ENCODE data around the gene SUN2.

Gene SUN2

DNA sequence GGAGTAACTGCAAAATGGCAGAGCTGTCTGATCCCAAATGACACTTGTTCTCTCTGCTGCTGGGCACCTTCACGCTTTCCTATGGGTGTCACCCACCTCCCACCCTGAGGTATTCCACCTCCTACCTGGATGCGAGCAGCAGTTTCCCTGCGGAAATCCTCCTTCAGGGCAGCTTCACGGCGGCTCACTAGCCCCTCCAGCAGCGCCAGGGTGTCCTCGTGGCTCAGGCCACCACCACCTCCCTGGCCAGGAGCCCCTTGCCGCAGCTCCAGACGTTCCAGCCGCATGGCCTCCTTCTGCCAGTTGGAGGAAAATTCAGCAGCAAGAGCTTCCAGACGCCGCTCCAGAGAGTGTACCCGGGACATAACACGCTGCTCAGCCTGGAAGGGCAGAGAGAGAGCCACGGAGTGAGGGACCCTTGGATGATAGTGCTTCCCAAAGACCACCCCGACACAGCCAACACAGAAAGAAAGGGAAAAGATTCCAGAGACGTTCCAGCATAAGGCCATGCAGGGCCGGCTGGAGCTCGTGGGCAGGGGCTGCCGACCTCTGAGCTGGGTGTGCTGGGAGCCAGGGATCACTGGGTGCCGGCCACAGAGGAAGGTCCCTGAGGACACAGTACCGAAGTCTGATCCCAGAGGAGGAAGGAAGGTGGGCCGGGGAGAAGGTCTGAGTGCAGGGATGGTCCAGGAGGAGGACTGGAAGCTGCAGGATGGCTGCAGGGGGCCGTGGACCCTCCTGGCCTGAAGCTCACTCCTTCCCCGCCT, 13.4 kb downstream of the SUN2 start:
- no CpG with 5 or more reads among the region's 25 CpGs for WGBS (ENCODE audit: extremely low coverage, insufficient coverage, low lambda C conversion rate)
- H3K18ac ChIP-seq (ENCODE audit: low read length): no peak overlapping the region
- H3K79me2 ChIP-seq (ENCODE audit: control insufficient read depth, insufficient read depth, low read length): no peaks in the 10 kb centered on the region
- no peak overlapping the region for H2BK5ac ChIP-seq (ENCODE audit: low read length)
- no peaks in the 10 kb centered on the region for H3K4me1 ChIP-seq (ENCODE audit: control insufficient read depth, low read depth, low read length)
- H3K23ac ChIP-seq (ENCODE audit: low read length): no peak overlapping the region
- H4K8ac ChIP-seq (ENCODE audit: low read depth, low read length): no peak overlapping the region
- H2BK120ac ChIP-seq (ENCODE audit: low read depth, low read length): no peak overlapping the region
- no peaks in the 10 kb centered on the region for H3K79me1 ChIP-seq (ENCODE audit: low read length)
- H3K9ac ChIP-seq (ENCODE audit: low read length): no peak overlapping the region
- no peak overlapping the region for H3K27ac ChIP-seq (ENCODE audit: low read depth, low read length)
- H3K27me3 ChIP-seq (ENCODE audit: insufficient read depth, low read length, poor library complexity): no peaks in the 10 kb centered on the region
- no peak overlapping the region for H2BK15ac ChIP-seq (replicated peaks; ENCODE audit: low read depth)
- no peak overlapping the region for H3K4me3 ChIP-seq (ENCODE audit: low read length)
- no peak for DNase-seq
- peaks cover 12% of the 10 kb centered on the region for H3K36me3 ChIP-seq (ENCODE audit: control insufficient read depth, insufficient read depth, low read length)
- H3K4me2 ChIP-seq (ENCODE audit: low read length): no peak overlapping the region
- H3K56ac ChIP-seq (ENCODE audit: low read length): no peak overlapping the region
- no peak overlapping the region for H2AK5ac ChIP-seq (ENCODE audit: low read length)
- H4K5ac ChIP-seq (ENCODE audit: low read length): no peak overlapping the region
- no peak overlapping the region for H3K4ac ChIP-seq (ENCODE audit: low read depth, low read length)

DNA sequence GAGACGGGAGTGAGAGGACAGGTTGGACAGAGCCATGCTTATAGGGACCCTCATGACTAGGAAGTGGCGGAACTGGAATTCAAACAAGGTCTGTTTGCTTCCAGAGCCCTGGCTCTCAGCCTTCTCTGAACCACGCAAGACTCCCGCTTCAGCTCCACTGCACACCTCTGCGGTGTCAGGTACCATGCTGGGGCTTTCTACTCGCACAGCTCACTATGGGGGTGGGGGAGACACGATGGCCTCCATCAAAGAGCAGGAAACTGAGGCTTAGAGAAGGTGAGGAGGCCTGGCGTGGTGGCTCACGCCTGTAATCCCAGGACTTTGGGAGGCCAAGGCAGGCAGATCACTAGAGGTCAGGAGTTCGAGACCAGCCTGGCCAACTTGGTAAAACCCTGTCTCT, 14.2 kb downstream of the SUN2 start:
- Histone ChIP-seq H3K4me2 (ENCODE audit: low read length) (no peak overlapping the region), H3K27me3 (ENCODE audit: insufficient read depth, low read length, poor library complexity) (no peaks in the 10 kb centered on the region), H3K9ac (ENCODE audit: low read length) (no peak overlapping the region), H4K8ac (ENCODE audit: low read depth, low read length) (no peak overlapping the region), H3K27ac (ENCODE audit: low read depth, low read length) (no peak overlapping the region), H3K4me1 (ENCODE audit: control insufficient read depth, low read depth, low read length) (no peaks in the 10 kb centered on the region), H3K56ac (ENCODE audit: low read length) (no peak overlapping the region), H2BK120ac (ENCODE audit: low read depth, low read length) (no peak overlapping the region), H2BK15ac (replicated peaks; ENCODE audit: low read depth) (no peak overlapping the region), H3K79me1 (ENCODE audit: low read length) (no peaks in the 10 kb centered on the region), H3K4me3 (ENCODE audit: low read length) (no peak overlapping the region), H3K4ac (ENCODE audit: low read depth, low read length) (no peak overlapping the region), H2BK5ac (ENCODE audit: low read length) (no peak overlapping the region), H3K18ac (ENCODE audit: low read length) (no peak overlapping the region), H3K36me3 (ENCODE audit: control insufficient read depth, insufficient read depth, low read length) (peaks cover 14% of the 10 kb centered on the region), H3K23ac (ENCODE audit: low read length) (no peak overlapping the region), H3K79me2 (ENCODE audit: control insufficient read depth, insufficient read depth, low read length) (no peaks in the 10 kb centered on the region), H2AK5ac (ENCODE audit: low read length) (no peak overlapping the region), H4K5ac (ENCODE audit: low read length) (no peak overlapping the region)
- DNase-seq: no peak
- no CpG with 5 or more reads among the region's 10 CpGs for WGBS (ENCODE audit: extremely low coverage, insufficient coverage, low lambda C conversion rate)

DNA sequence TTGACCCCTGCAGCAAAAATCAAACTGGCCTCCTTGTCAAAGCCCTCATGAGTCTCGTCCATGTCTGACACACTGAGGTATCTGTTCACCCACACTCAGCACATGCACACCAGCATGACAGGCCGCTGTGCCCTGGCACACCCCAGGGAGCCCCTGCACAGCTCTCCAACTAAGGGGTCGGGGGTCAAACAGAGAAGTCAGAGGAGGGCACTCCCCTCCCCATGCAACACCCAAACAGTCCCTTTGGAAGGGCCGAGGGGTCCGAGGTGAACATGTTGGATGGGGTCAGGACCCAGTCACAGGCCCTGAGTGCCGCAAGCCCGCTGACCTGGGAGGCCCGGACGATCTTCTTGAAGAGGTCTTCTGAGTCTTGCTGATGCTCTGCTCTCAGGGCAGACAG, 14.6 kb downstream of the SUN2 start:
- no peaks in the 10 kb centered on the region for H3K27me3 ChIP-seq (ENCODE audit: insufficient read depth, low read length, poor library complexity)
- no peak overlapping the region for H2AK5ac ChIP-seq (ENCODE audit: low read length)
- H3K27ac ChIP-seq (ENCODE audit: low read depth, low read length): no peak overlapping the region
- H2BK5ac ChIP-seq (ENCODE audit: low read length): no peak overlapping the region
- DNase-seq: no peak
- no peak overlapping the region for H3K4me3 ChIP-seq (ENCODE audit: low read length)
- no CpG with 5 or more reads among the region's 9 CpGs for WGBS (ENCODE audit: extremely low coverage, insufficient coverage, low lambda C conversion rate)
- H3K4me1 ChIP-seq (ENCODE audit: control insufficient read depth, low read depth, low read length): no peaks in the 10 kb centered on the region
- H3K4ac ChIP-seq (ENCODE audit: low read depth, low read length): no peak overlapping the region
- H4K8ac ChIP-seq (ENCODE audit: low read depth, low read length): no peak overlapping the region
- H2BK15ac ChIP-seq (replicated peaks; ENCODE audit: low read depth): no peak overlapping the region
- H3K79me2 ChIP-seq (ENCODE audit: control insufficient read depth, insufficient read depth, low read length): no peaks in the 10 kb centered on the region
- H4K5ac ChIP-seq (ENCODE audit: low read length): no peak overlapping the region
- no peak overlapping the region for H3K4me2 ChIP-seq (ENCODE audit: low read length)
- H3K9ac ChIP-seq (ENCODE audit: low read length): no peak overlapping the region
- no peak overlapping the region for H3K18ac ChIP-seq (ENCODE audit: low read length)
- peaks cover 15% of the 10 kb centered on the region for H3K36me3 ChIP-seq (ENCODE audit: control insufficient read depth, insufficient read depth, low read length)
- H3K79me1 ChIP-seq (ENCODE audit: low read length): no peaks in the 10 kb centered on the region
- no peak overlapping the region for H2BK120ac ChIP-seq (ENCODE audit: low read depth, low read length)
- no peak overlapping the region for H3K56ac ChIP-seq (ENCODE audit: low read length)
- no peak overlapping the region for H3K23ac ChIP-seq (ENCODE audit: low read length)

DNA sequence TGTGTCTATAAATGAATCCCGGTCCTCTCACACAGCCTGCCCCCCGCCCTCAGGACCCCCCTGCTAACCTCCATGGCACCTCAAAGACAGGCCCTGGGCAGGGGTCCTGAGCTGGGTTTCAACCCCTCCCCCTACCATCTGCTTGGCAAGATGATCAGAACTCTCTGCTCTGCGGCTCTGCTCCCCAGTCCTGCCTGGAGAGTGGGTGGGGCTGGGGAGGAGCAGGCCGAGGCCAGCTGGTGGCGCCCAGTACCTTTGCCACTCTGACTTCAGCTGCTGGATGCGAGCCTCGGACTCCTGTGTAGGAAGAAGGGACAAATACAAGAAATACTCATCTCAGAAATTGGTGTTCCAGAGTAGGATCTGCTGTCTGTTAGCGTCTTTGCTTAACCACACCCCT, 15.0 kb downstream of the SUN2 start:
- no peak for DNase-seq
- no peaks in the 10 kb centered on the region for H3K4me1 ChIP-seq (ENCODE audit: control insufficient read depth, low read depth, low read length)
- H3K79me2 ChIP-seq (ENCODE audit: control insufficient read depth, insufficient read depth, low read length): no peaks in the 10 kb centered on the region
- H3K4me2 ChIP-seq (ENCODE audit: low read length): no peak overlapping the region
- H3K4ac ChIP-seq (ENCODE audit: low read depth, low read length): no peak overlapping the region
- H2BK15ac ChIP-seq (replicated peaks; ENCODE audit: low read depth): no peak overlapping the region
- no peak overlapping the region for H2AK5ac ChIP-seq (ENCODE audit: low read length)
- H3K27ac ChIP-seq (ENCODE audit: low read depth, low read length): no peak overlapping the region
- no peaks in the 10 kb centered on the region for H3K79me1 ChIP-seq (ENCODE audit: low read length)
- H3K18ac ChIP-seq (ENCODE audit: low read length): no peak overlapping the region
- no peak overlapping the region for H3K9ac ChIP-seq (ENCODE audit: low read length)
- H3K27me3 ChIP-seq (ENCODE audit: insufficient read depth, low read length, poor library complexity): no peaks in the 10 kb centered on the region
- H4K8ac ChIP-seq (ENCODE audit: low read depth, low read length): no peak overlapping the region
- no peak overlapping the region for H3K56ac ChIP-seq (ENCODE audit: low read length)
- H3K23ac ChIP-seq (ENCODE audit: low read length): no peak overlapping the region
- H2BK5ac ChIP-seq (ENCODE audit: low read length): no peak overlapping the region
- WGBS (ENCODE audit: extremely low coverage, insufficient coverage, low lambda C conversion rate): no CpG with 5 or more reads among the region's 8 CpGs
- H2BK120ac ChIP-seq (ENCODE audit: low read depth, low read length): no peak overlapping the region
- H4K5ac ChIP-seq (ENCODE audit: low read length): no peak overlapping the region
- no peak overlapping the region for H3K4me3 ChIP-seq (ENCODE audit: low read length)
- peaks cover 15% of the 10 kb centered on the region for H3K36me3 ChIP-seq (ENCODE audit: control insufficient read depth, insufficient read depth, low read length)

DNA sequence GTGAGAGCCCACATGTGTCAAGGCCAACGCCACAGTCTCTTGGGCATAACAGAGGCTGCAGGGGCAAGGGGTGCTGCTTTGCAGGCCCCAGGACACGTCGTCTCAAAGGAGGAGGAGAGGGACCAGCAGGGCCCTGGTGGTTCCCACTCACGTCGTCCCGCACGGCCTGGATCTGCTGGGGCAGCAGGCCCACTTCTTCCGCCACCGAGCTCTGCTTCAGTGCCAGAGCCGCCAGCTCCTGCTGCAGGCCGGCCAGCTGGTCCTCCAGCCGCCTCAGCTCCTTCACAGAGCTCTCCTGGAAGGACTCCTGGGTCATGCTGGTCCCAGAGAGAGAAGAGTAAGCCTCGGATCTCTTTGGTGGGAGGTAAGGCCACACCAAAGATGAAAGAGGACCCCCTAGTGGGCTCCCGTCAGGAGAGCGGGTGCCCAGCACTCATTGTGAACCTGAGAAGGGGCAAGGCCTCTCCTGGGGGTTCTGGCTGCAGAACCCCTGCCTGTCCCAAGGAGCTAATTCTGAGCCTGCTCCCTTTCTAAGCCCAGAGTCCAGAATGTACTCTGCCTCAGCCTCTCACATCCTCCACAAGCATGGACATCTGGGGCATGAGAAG, 15.6 kb downstream of the SUN2 start:
- H3K4me3 ChIP-seq (ENCODE audit: low read length): no peak overlapping the region
- no peak overlapping the region for H4K8ac ChIP-seq (ENCODE audit: low read depth, low read length)
- H4K5ac ChIP-seq (ENCODE audit: low read length): no peak overlapping the region
- no peak overlapping the region for H3K56ac ChIP-seq (ENCODE audit: low read length)
- no peak overlapping the region for H3K4ac ChIP-seq (ENCODE audit: low read depth, low read length)
- peaks cover 14% of the 10 kb centered on the region for H3K36me3 ChIP-seq (ENCODE audit: control insufficient read depth, insufficient read depth, low read length)
- no peak overlapping the region for H3K18ac ChIP-seq (ENCODE audit: low read length)
- H3K79me2 ChIP-seq (ENCODE audit: control insufficient read depth, insufficient read depth, low read length): no peaks in the 10 kb centered on the region
- no peak overlapping the region for H3K27ac ChIP-seq (ENCODE audit: low read depth, low read length)
- no peak overlapping the region for H2AK5ac ChIP-seq (ENCODE audit: low read length)
- H3K4me2 ChIP-seq (ENCODE audit: low read length): no peak overlapping the region
- DNase-seq: no peak
- H2BK15ac ChIP-seq (replicated peaks; ENCODE audit: low read depth): no peak overlapping the region
- H3K4me1 ChIP-seq (ENCODE audit: control insufficient read depth, low read depth, low read length): no peaks in the 10 kb centered on the region
- no peaks in the 10 kb centered on the region for H3K79me1 ChIP-seq (ENCODE audit: low read length)
- H3K27me3 ChIP-seq (ENCODE audit: insufficient read depth, low read length, poor library complexity): no peaks in the 10 kb centered on the region
- H3K23ac ChIP-seq (ENCODE audit: low read length): no peak overlapping the region
- H2BK120ac ChIP-seq (ENCODE audit: low read depth, low read length): no peak overlapping the region
- no peak overlapping the region for H3K9ac ChIP-seq (ENCODE audit: low read length)
- H2BK5ac ChIP-seq (ENCODE audit: low read length): no peak overlapping the region
- WGBS (ENCODE audit: extremely low coverage, insufficient coverage, low lambda C conversion rate): no CpG with 5 or more reads among the region's 15 CpGs

Data from mesendoderm (in vitro differentiated cells).